ENCODE data around the gene ACOT9. TPM values are rescaled to one million over a fixed set of nuclear protein-coding genes. Genes with fewer than 3 reads are reported as not detected.

ACOT9 gene
- total and polyA plus RNA-seq, 10 of the 15 experiments (the other 5 are each of a cell fraction or from before 2014, with no cell fraction given), result 17.4 to 42.5 (median 23.3) TPM

GRCh38 chrX:23788521-23788920, 45.4 kb upstream of the ACOT9 start:
- Histone ChIP-seq H3K27ac (ENCODE audit: control insufficient read depth, insufficient read depth) (no peak overlapping the region), H3K27me3 (replicated peaks in 1 of 2; ENCODE audit: control insufficient read depth in 2 of 2, insufficient read depth in 2 of 2, low read length in 1 of 2) (no peaks in the 10 kb centered on the region), H3K4me2 (ENCODE audit: control insufficient read depth, insufficient read depth) (no peak overlapping the region), H3K79me2 (ENCODE audit: control insufficient read depth, insufficient read depth, low read length) (peaks cover 7% of the 10 kb centered on the region), H4K20me1 (ENCODE audit: control insufficient read depth, insufficient read depth) (no peaks in the 10 kb centered on the region), H3K4me1 (ENCODE audit: control insufficient read depth, insufficient read depth, low read length) (no peaks in the 10 kb centered on the region), H3K9ac (ENCODE audit: control insufficient read depth, insufficient read depth, low read length) (no peak overlapping the region), H3K9me3 (replicated peaks; ENCODE audit: control insufficient read depth, insufficient read depth, low read length) (no peaks in the 10 kb centered on the region), H3K36me3 (ENCODE audit: control insufficient read depth in 2 of 2, insufficient read depth in 2 of 2, low read length in 1 of 2) (no peaks in the 10 kb centered on the region), H3K4me3 (no peak overlapping the region), H2AFZ (ENCODE audit: control insufficient read depth, low read depth, low read length) (no peak overlapping the region)
- DNase-seq (ENCODE audit: low read depth, low spot score) (no peak), ATAC-seq (peak; percentile 31), FAIRE-seq (no peak)
- POLR2A ChIA-PET, result no interaction called here
- SMC1A ChIA-PET (ENCODE audit: uncharacterized antibody, unreplicated experiment), result interaction anchor here (1.4 to 2.4 kb wide), 2 partner anchors 45 to 114 kb away, joined by 3 to 9 read pairs; partner anchors contain the start of gene ACOT9
- BruUV-seq (replicated peaks), result no TSS peak
- no peak for TF ChIP-seq E2F8 (IDR thresholded peaks at IDR 0.05; ENCODE audit: low read depth, partially characterized antibody)
- TF ChIP-seq MLLT1 (IDR thresholded peaks at IDR 0.05), result no peak
- TF ChIP-seq SUPT20H (IDR thresholded peaks at IDR 0.05; ENCODE audit: borderline replicate concordance, control insufficient read depth, low read depth, low read length), result no peak
- TF ChIP-seq HCFC1 (IDR thresholded peaks at IDR 0.05; ENCODE audit: low read length), result no peak
- no peak for TF ChIP-seq SMC3 (IDR thresholded peaks at IDR 0.05; ENCODE audit: borderline replicate concordance, low read length)
- TF ChIP-seq E4F1 (IDR thresholded peaks at IDR 0.05; ENCODE audit: borderline replicate concordance, partially characterized antibody), result no peak
- no peak for TF ChIP-seq NBN (IDR thresholded peaks at IDR 0.05)
- TF ChIP-seq USF1 (IDR thresholded peaks at IDR 0.05; ENCODE audit: borderline replicate concordance, extremely low read length, insufficient read depth, low read depth, low read length), result no peak
- TF ChIP-seq RCOR1 (conservative IDR thresholded peaks at IDR 0.05; ENCODE audit: low read depth, low read length), result no peak
- no peak for TF ChIP-seq CEBPZ (IDR thresholded peaks at IDR 0.05; ENCODE audit: low read depth, low read length)
- CTCF ChIA-PET, result interaction anchor here (2.3 kb wide), 1 partner anchor 113 kb away, joined by 11 read pairs; no protein-coding TSS in a partner anchor
- intact Hi-C loops (cut with micrococcal nuclease; ENCODE audit: unreplicated experiment) (loop anchor here (10.0 kb wide), 1 partner anchor 266 kb away; the partner anchor contains the start of gene EIF2S3), in situ Hi-C loops (cut with MboI) (no loop called here)
- RAD21 ChIA-PET (ENCODE audit: unreplicated experiment), result interaction anchor here (2.6 kb wide), 1 partner anchor 113 kb away, joined by 9 read pairs; no protein-coding TSS in a partner anchor

All from GM12878 (cell line).